ENCODE results near the gene NIM1K. TPM values are rescaled to one million over a fixed set of nuclear protein-coding genes. Genes with fewer than 3 reads are reported as not detected.

NIM1K gene
- total and polyA plus RNA-seq, 2 donors (not counting 1 experiment from before 2014, with no cell fraction given), result 0.13 to 0.32 TPM

DNA sequence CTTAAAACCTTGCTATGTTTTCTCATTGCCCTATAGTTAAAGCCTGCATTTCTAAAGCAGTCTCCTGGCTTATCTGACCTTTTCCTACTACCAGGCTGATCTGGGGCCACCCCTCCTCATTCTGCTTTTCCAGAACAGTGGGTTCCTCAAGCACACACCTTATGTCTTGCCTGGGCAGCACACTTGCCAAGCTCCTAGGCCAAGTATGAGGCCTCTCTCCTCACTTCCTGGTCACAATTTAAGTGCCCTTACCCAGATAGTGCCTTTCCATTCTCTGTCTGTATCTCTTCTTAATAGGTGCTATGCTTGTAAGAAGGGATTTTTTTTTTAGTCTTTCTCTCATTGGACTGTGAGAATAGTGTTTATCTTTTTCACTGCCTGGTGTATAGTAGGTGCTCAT is 81.5 kb downstream of the NIM1K start:
- H3K9me3 ChIP-seq (ENCODE audit: control extremely low read depth in 1 of 3, control insufficient read depth in 2 of 3, insufficient read depth in 1 of 3, low read length in 2 of 3), result peaks cover 0 to 5% (median 0%) of the 10 kb centered on the region in 3 donors
- TF ChIP-seq, protein P1, sequence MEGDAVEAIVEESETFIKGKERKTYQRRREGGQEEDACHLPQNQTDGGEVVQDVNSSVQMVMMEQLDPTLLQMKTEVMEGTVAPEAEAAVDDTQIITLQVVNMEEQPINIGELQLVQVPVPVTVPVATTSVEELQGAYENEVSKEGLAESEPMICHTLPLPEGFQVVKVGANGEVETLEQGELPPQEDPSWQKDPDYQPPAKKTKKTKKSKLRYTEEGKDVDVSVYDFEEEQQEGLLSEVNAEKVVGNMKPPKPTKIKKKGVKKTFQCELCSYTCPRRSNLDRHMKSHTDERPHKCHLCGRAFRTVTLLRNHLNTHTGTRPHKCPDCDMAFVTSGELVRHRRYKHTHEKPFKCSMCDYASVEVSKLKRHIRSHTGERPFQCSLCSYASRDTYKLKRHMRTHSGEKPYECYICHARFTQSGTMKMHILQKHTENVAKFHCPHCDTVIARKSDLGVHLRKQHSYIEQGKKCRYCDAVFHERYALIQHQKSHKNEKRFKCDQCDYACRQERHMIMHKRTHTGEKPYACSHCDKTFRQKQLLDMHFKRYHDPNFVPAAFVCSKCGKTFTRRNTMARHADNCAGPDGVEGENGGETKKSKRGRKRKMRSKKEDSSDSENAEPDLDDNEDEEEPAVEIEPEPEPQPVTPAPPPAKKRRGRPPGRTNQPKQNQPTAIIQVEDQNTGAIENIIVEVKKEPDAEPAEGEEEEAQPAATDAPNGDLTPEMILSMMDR (IDR thresholded peaks at IDR 0.05), result no peak
- no peak for TF ChIP-seq EZH2 (IDR thresholded peaks at IDR 0.05; ENCODE audit: borderline replicate concordance, insufficient read depth, low read depth, low read length, poor library complexity, severe bottlenecking)
- no peak overlapping the region for H3K4me2 ChIP-seq (replicated peaks; ENCODE audit: low read depth, low read length, poor library complexity, severe bottlenecking)
- no peaks in the 10 kb centered on the region for H3K4me1 Mint-ChIP-seq
- H3K27ac ChIP-seq (ENCODE audit: low read length in 2 of 2), result no peak overlapping the region
- H3K27me3 ChIP-seq (replicated peaks in 1 of 4; ENCODE audit: control extremely low read depth in 1 of 4, control insufficient read depth in 3 of 4, insufficient read depth in 4 of 4, low read length in 3 of 4), result no peaks in the 10 kb centered on the region
- intact Hi-C loops (cut with micrococcal nuclease), result no loop called here
- no peaks in the 10 kb centered on the region for H4K20me1 ChIP-seq (ENCODE audit: control insufficient read depth, insufficient read depth, low read length, poor library complexity, severe bottlenecking)
- no peaks in the 10 kb centered on the region for H3K36me3 ChIP-seq (replicated peaks in 1 of 2; ENCODE audit: control extremely low read depth in 1 of 2, control insufficient read depth in 1 of 2, extremely low read depth in 1 of 2, insufficient read depth in 2 of 2, low read length in 1 of 2)
- ChIA-PET CTCF (no interaction called here), POLR2A (no interaction called here)
- DNase-seq, result no peak
- H3K4me3 Mint-ChIP-seq, result no peak overlapping the region
- H3K27ac Mint-ChIP-seq, result no peak overlapping the region
- no peaks in the 10 kb centered on the region for H3K9me3 Mint-ChIP-seq (ENCODE audit: insufficient read depth)
- ATAC-seq (ENCODE audit: low read depth), result no peak
- no peak overlapping the region for H3K9ac ChIP-seq (ENCODE audit: low read length)
- no peaks in the 10 kb centered on the region for H3K4me1 ChIP-seq (ENCODE audit: control insufficient read depth in 2 of 2, insufficient read depth in 2 of 2, low read length in 2 of 2)
- no peak overlapping the region for H2AFZ ChIP-seq (ENCODE audit: insufficient read depth, low read depth, low read length, poor library complexity, severe bottlenecking)
- H3K27me3 Mint-ChIP-seq, result peaks cover 40% of the 10 kb centered on the region
- H3K4me3 ChIP-seq (ENCODE audit: control extremely low read depth in 1 of 5, extremely low read depth in 1 of 5, insufficient read depth in 1 of 5, low read depth in 2 of 5, low read length in 4 of 5), result no peak overlapping the region
- no peaks in the 10 kb centered on the region for H3K79me2 ChIP-seq (ENCODE audit: control insufficient read depth, insufficient read depth, low read length)

DNA sequence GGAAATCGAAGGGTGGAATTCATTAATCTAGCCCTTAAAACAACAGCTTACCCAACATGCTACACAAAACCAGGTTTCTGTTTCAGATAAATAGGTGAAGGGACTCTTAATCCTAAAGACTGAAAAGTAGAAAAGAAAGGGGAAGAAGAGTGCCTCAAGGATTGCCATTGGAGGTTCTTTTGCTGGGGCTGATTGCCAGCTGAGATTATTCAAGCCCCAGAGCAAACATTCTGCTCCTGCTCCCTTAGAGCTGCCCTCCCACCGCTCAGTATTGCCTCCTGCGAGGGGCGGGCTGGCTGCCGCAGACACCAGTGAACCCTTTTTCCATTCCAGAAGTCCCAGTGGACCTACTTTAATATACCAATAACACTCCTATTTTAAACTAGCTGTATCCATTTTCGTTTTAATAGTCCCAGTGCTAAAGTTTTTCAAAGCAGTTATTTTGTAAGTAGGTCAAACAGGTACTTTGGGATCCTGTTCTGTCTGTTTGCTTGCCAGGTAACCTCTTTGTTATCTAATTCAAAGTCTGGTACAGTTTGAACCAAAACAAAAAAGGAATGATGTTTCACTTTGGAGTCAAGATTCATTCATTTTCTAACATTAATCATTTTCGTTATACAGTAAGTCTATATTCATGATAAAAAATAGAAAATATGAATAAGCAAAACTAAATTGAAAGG is 82.5 kb downstream of the NIM1K start:
- POLR2A ChIA-PET, result no interaction called here
- no peak overlapping the region for H3K4me3 Mint-ChIP-seq

More for the DNA sequence above, 82.5 kb downstream of the NIM1K start:
- Mint-ChIP-seq H3K27ac (no peak overlapping the region), H3K4me1 (no peaks in the 10 kb centered on the region), H3K9me3 (ENCODE audit: insufficient read depth) (no peaks in the 10 kb centered on the region), H3K27me3 (peaks cover 38% of the 10 kb centered on the region)
- no peaks in the 10 kb centered on the region for H3K4me1 ChIP-seq (ENCODE audit: control insufficient read depth in 2 of 2, insufficient read depth in 2 of 2, low read length in 2 of 2)
- CTCF ChIA-PET, result interaction anchor here (0.6 kb wide), 1 partner anchor 51 kb away, joined by 3 read pairs; no protein-coding TSS in a partner anchor
- H2AFZ ChIP-seq (ENCODE audit: insufficient read depth, low read depth, low read length, poor library complexity, severe bottlenecking), result no peak overlapping the region
- intact Hi-C loops (cut with micrococcal nuclease), result no loop called here
- H3K9ac ChIP-seq (ENCODE audit: low read length), result no peak overlapping the region
- peaks cover 0 to under 1% (median 0%) of the 10 kb centered on the region in 3 donors for H3K9me3 ChIP-seq (ENCODE audit: control extremely low read depth in 1 of 3, control insufficient read depth in 2 of 3, insufficient read depth in 1 of 3, low read length in 2 of 3)
- WGBS (ENCODE audit: insufficient coverage), result 43% methylated on average over 4 of the region's 7 CpGs
- H3K27me3 ChIP-seq (replicated peaks in 1 of 4; ENCODE audit: control extremely low read depth in 1 of 4, control insufficient read depth in 3 of 4, insufficient read depth in 4 of 4, low read length in 3 of 4), result no peaks in the 10 kb centered on the region
- no peak for ATAC-seq (ENCODE audit: low read depth)
- DNase-seq, result no peak
- no peak overlapping the region for H3K4me3 ChIP-seq (ENCODE audit: control extremely low read depth in 1 of 5, extremely low read depth in 1 of 5, insufficient read depth in 1 of 5, low read depth in 2 of 5, low read length in 4 of 5)
- no peaks in the 10 kb centered on the region for H3K79me2 ChIP-seq (ENCODE audit: control insufficient read depth, insufficient read depth, low read length)
- no peak overlapping the region for H3K4me2 ChIP-seq (replicated peaks; ENCODE audit: low read depth, low read length, poor library complexity, severe bottlenecking)
- H4K20me1 ChIP-seq (ENCODE audit: control insufficient read depth, insufficient read depth, low read length, poor library complexity, severe bottlenecking), result no peaks in the 10 kb centered on the region
- no peaks in the 10 kb centered on the region for H3K36me3 ChIP-seq (replicated peaks in 1 of 2; ENCODE audit: control extremely low read depth in 1 of 2, control insufficient read depth in 1 of 2, extremely low read depth in 1 of 2, insufficient read depth in 2 of 2, low read length in 1 of 2)
- TF ChIP-seq EZH2 (IDR thresholded peaks at IDR 0.05; ENCODE audit: borderline replicate concordance, insufficient read depth, low read depth, low read length, poor library complexity, severe bottlenecking), result no peak
- TF ChIP-seq, protein P1 (IDR thresholded peaks at IDR 0.05), result no peak
- no peak overlapping the region for H3K27ac ChIP-seq (ENCODE audit: low read length in 2 of 2)
